SKM-1 treated with dmso at 0.1 percent for 144 hours (cell line): Measurements from ENCODE around the gene IGF1.

ENCODE experiments used
- DNase-seq: peaks from one replicate; lab custom pipeline; 2025; ENCODE audit not compliant: unreplicated experiment; lab: John Stamatoyannopoulos, UW

The IGF1 gene

DNA sequence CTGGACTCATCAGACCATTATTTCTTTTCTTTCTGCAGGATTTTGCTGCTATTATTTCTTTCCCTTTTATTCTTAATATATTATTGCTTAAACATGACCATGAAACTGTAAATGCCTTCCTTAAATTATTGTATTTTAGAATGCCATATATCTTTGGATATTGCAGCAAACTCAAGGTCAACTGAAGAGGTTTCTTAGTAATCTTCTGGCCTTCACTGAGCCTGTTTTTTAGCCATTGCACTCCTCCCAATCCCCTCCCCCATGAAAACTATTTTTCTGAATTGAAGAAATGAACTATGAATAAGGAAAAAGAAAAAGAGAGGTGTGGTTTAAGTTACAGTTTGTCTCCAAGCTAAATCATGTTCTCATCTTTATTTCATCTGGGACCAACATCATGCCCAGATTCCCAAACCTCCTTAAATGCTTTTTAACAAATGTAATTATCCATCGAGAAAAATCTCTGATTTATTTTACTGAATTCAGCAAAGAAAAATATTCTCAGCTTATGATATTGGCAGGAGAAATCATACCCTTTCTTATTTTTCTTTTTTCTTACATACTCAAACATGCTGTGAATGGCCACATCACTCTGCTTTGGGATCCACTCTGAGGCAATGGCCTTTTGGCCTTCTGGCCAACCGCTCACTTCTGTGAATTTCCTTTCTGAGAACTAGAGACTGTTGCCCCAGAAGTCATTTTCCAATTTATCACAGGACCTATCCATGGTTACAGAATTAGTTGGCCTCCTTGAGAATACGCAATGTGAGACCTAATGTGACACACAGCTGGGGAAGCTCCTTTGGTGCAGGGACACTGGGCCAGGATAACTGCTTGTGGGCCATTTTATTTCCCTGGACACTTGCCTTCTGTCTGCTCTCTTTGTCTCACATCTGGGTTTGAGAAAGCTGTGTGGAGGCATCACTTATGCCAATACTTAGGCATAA lies 50.9 kb downstream of the IGF1 start:
- no peak for DNase-seq

DNA sequence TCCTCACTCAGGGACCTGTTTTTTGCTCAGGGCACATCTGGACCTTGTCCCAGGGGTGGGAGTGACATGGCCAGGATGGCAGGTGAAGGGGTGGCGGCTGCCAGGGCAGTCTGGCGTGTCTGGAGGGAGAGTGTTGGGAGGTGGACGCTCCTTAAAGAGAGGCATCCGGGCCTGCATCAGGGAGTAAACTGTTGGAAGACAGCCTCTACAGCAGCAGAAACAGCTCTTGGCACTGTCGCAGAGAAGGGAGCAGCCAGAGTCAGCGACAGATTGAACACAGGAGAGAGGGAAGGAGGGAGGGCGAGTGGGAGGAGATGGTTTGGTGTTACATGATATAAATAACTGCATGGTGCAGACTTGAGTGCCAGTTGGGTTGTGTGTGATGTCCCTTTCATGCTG lies 52.8 kb downstream of the IGF1 start:
- no peak for DNase-seq

DNA sequence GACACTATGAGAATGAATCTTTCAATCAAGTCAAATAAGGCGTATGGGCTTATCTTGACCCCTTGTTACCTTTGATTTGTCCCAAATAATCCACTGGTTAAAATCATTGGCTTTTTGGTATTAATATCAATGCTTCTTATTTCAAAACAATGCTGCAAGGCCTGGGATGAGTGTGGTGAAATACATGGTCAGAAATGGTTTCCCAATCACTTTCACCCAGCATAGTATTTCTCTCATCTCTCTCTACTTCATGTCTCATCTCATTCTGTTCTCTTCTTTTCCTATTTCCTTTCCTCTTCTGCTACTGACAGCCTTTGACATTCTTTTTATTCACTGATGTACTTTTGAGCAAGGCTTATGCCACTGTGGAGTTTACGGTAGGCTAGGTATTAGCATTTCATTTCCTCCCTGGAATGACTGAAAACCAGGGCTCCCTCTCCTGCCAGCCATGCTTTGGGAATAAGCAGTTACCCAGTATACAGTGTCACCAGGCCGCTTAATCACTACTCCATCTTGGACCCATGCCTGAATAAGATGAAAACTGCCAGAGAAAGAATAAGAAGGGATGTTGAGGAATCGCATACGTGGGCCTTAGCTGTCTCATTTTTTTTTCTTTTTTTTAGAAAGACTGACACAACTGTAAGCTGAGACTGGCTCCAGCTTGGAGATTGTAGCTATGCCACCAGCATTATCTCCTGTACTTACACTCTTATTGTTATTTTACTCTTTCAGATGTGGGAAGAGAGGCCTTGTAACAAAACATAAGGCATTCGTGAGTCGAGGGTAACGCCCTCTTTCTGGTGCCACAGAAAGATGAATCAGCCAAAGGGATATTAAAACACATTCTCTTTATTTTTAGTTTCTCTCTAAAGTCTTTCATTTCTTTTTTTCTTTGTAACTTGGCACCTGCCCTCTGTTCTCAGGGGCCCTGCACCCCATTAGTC lies 53.5 kb downstream of the IGF1 start:
- no peak for DNase-seq

DNA sequence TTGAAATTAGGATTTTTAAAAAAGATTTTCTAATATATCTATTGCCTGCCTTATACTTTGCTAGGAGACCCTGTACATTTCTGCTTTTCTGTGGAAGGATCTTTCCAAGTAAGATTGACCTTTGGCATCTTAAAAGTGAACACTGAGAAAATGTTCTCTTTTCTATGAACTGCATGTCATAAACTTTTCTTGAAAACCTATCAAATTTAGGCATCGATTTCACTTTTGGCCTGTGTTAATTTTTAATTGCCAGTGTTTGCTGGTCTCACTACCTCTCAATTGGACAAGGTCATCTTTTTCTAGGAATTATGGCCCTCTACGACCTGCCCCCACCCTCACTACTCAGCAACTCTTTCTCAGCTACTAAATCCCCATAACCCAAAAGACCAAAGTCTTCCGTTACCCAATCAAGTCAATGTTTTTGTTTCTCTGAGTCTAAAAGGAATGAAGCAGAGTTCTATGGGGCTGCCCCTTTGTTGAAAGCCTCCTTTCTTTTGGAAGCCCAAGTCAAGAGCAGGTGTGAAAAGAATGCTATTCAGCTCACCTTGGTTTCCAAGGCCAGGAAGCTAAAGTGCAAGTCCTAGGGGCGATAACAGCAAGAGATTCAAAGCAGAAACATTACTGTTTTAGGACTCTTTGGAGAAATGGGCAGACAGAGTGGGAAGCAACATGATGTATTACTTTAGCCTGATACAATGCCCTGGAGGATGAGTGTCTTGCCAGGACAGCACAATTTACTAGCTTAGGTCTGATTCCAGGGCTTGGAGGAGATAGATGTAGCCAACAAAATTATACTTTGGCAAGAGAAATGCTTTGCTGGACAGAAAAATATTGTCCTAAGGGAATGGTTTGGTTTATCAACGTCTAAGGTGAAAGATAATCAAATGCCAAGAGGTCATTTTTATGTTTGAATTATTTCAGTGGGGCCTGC lies 55.0 kb downstream of the IGF1 start:
- no peak for DNase-seq

DNA sequence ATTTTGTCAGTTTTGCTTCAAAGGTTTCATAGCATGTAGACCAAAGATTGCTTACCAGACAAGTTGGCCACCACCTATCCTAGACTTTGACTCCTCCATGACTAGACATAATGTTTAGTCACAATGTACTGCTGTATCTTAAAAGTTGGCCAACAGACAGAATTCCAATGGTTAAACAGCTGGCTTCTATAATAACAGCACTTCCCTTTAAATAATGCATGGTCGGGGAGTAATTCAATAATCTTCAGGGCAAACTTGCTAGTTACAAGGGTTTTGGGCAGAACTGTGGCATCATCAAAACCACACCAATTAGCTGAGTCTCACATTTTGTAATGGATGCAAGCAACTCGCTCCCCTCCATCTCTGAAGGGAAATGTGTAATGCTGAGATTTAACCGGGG lies 56.9 kb downstream of the IGF1 start:
- DNase-seq: no peak

DNA sequence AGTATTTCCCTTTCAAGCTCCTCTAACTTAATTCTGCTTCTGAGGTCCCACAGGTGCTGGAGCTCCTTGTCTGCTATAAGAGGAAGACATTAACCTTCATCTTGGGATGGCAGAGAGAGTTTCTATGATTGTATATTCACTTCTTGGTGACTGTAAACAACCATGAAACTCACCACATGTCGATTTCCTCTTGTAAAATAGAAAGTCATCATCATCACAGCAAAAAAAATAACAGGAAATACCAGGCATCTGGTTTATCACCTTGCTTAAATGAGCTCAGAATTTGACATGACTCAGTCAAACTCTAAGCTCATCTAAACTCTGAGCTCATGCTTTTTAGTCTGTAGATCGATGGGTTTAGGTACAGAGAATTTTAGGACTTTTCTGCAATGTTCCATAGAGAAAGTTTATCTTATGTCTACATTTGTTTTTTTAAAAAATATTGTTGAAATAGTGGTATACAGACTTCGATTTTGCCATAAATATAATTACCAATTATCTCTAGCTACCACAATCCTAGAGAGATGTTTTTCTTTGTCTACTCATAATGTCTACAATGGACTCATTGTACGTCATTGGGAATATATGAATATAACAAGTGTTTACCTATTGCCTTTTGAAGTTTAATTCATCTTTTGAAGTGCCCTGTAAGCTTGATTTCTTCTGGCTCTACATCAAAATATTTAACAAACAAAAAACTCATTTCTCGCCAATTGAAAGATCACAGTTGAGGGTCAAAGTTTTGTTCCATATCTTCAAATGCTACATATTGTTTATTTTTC lies 58.4 kb downstream of the IGF1 start:
- DNase-seq: no peak

DNA sequence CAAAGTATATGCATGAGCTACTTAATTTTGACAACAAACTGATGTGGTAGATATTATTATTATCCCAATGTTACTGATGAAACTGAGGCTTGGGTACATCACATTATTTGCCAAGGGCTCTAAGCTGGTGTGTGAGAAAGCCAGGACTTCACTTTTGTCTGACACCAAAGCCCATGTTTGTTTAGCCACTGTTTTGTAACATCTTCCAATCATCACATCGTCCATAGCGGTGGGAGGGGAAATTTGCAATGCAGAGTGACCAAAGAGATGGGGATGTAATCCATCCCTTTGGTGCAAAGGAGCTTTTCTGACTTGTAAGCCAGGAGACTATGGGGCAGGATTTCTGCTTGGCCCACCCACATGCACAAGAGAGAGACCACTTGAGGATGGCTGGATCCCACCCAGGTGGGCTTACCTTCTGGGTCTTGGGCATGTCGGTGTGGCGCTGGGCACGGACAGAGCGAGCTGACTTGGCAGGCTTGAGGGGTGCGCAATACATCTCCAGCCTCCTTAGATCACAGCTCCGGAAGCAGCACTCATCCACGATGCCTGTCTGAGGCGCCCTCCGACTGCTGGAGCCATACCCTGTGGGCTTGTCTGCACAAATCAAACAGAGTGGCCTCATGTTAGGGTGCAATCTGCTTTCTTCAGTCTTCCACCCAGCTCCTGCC lies 61.1 kb downstream of the IGF1 start:
- DNase-seq: no peak

DNA sequence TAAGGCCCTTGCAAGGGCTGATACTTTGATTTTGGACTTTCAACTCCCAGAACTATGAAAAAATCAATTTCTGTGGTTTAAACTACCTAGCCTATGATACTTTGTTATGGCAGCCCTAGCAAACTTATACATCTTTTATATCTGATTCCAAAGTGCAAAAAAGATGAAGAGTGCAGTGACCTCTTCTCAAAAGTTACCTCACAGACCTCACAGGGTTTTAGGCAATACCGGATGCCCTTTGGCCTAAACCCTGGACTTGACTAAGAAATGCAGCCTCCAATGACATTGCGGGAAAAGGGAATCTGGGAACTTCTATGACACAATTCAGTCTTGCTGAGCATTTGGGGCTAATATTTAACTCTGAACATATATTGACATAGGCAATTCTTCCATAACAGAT lies 63.3 kb downstream of the IGF1 start:
- no peak for DNase-seq

DNA sequence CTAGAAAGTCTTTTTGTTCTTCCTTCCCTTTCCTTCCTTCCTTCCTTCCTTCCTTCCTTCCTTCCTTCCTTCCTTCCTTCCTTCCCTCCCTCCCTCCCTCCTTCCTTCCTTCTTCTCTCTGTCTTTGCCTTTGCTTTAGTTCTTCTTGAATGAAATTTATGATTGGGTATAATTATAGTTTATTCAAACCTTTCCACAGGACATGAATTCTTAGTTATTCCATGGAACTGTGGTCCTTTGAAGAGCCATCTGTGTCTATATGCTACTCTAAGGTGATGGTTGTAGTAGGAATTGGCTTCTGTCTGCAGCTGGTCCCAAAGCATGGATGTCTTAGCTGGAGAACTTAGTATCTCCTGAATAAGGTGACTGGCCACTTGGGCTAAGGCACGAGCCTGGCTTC lies 64.8 kb downstream of the IGF1 start:
- DNase-seq: no peak

DNA sequence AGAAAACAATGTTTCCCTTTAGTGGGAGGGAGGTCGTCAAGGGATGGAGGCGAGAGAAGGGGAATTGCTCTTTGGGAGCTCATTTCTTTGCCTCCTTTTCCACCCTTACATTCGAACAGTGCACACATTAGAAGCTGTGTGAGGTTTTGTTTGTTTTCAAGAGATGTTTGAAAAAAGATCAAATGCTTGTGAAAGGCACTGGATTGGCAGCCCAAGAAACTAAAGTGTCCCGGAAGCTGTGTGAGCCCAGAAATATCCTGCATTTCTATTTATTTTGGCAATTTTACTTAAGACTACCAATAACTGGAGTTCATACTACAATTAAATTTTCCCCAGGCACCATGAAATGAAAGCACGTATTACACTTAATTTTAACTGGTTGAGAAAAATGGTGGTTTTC lies 67.0 kb downstream of the IGF1 start:
- no peak for DNase-seq

DNA sequence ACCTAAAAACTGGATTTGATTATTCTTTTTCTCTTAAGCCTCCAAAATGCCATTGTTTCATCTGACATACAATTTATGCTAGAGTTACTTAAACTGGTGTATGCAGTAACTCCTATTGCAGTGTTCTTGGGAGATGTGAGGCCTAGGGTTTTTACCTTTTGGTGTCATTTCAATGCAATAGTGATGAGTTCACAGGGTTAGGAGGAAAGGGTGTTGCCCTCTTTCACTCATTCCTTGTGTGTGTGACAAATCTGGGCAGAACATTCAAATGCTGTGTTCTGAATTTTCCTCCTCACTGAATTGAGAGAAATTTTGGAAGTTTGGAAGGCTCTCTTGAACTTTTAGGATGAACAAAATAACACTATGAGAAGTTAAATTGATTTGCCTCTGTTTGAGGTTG lies 69.9 kb downstream of the IGF1 start:
- no peak for DNase-seq

DNA sequence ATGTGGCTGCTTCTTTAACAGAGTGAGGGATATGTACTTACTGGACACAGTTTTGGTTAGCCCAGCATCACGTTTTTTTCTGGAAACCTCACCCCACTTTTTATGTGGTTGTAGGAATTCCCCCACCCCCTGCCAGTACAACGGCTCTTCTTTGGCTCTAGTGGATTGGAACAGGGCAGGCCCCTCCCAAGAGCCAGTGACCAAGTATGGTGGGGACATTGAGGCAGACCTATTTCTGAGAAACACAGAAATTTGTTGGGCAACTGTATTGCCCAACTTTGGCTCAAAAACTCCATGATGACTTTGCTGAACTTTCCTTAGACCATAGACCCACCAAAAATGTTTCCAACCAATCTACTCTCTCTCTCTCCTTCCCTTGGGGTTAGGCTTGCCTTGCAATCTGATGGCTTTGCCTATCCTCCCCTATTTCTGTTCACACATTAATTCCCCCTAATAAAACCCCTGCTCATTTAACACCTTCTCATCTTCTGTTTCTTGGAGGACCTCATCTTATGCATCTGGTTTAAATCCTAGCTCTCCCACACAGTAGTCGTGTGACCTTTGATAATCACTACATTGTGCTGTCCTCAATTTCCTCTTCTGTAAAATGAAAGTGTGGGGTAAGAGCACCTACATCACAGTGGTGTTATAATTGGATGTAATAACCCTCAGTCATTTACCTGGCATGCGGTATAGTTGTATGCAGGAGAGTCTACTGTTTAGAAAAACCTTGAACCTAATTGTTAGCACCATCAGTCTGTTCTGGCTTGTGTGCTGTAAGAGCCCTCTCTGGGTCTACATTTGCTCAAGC lies 71.7 kb downstream of the IGF1 start:
- no peak for DNase-seq

DNA sequence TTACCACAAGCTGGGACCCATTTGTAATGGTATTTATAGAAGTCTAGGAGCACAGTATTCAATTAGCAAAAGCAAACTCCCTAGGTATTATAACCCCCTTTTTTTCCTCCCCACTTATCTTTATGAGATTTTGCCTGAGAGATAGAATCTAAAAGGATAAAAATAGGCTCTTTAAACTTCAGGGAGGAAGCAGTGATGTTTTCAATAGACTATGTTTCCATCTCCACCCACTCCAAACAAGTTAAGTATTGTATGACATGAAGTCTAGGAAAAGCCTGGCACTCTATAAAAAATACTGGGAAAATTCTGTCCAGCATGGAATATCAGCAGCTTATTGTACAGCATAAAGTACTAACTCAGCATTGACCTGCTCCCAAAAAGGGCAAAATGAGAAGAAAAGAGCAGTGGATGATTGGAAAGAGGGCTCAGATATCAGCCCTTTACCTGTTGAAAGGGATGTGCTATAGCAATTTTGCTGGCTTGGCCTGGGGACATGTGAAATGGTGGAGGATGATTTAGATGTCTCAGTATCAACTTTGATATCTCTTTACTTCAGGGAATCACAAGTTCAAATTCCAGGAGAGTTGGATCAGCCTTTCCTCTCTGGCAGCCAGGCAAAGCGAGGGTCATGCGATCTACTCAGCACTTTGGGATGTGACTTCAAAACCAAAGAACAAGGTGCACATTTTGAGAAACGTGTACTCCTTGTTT lies 72.4 kb downstream of the IGF1 start:
- no peak for DNase-seq

DNA sequence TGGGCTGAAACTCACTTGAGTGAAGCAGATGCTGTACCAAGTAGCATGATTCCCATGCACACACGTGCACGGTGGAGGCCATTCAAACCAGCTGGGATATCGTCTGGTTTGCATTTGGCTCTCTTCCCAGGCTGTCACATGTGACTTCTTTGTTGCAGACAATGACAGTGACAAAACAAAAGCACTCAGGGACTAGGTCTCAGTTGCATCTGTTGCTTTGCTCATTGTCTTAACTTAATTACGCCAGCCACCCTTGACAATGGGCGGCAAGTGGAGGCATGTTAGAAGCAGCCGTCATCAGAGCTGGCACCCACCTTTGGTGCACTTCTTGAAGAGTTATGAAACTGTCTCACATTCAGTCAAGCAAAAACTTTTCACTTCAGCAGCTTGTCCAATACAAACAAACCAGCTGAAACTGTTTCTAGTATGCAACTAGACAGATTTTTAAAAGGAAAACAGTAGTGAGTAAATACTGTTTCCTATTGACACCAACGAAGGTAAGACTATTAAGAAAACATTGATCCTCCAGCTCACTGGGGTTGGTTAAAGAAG lies 74.3 kb downstream of the IGF1 start:
- no peak for DNase-seq

DNA sequence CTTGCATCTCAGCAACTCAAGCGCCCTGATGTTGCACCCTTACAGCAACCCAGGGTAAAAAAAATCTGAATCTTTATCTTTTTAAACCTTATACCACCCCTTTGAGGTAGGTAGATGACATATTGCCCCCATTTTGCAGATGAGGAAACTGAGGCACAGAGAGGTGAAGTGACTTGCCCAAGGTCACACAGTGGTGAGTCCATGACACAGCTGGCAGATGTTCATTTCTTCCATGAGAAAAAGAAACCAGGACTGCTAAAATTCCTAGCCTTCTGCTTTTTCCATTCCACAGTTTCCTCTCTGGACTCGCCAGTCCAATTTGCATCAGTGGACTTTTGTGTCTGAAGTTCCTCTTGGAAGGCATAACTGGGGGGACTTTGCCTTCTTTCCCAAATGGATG lies 79.3 kb downstream of the IGF1 start:
- no peak for DNase-seq

DNA sequence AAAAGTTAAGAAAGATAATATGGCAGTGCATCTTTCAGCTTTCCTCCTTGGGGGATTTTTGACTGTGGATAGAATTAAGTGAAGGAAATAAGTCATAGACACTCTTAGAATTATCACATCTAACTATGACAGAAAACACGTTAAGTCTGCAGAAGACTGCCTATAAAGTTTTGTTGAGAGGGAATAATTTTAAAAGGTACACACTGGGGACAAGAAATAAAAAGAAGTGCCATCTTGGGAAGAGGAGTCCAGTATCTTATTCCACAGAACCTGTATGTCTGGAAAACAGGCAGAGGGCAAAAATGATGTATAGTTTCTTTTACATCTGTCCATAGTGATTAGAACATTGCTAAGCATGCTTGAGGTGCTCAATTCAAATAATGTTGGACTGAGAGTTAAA lies 80.7 kb downstream of the IGF1 start:
- no peak for DNase-seq

DNA sequence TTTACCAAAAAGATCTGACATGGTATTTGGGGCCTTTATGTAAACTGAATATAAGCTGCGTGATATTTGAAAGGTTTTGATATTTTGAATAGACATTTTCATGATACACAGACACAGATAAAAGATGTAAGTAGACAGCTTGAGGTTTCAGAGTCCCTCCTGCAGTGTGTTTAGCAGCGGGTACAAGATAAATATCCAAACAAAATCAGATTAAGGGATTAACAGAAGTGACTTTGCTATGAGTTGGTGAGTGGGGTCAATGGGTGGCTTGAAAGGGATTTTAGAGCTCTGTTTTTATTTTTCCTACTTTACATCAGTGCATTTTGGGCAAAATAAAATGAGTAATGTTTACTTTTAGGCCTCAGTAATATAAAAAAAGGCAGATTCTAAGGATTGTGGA lies 84.1 kb downstream of the IGF1 start:
- DNase-seq: no peak

DNA sequence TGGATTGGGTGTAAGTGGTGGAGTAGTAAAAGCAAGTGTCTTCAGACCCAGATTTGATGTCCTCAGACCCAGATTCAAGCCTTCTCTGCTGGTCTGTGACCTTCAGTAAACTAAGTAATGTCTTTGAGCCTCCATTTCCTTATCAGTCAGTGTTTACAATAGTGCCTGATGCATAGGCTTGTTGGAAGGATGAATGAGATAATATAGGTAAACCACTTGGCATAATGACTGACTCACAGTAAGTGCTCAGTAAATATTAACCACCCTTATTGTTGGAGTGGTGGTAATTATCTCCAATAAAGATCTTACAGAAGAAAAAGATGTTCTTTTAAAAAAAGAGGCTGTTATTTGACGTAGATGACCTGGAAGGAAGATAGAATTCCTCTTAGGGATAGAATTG lies 86.2 kb downstream of the IGF1 start:
- DNase-seq: no peak
